K562 (cell line): ENCODE measurements around the gene GNAQ. TPM values are rescaled to one million over a fixed set of nuclear protein-coding genes. Genes with fewer than 3 reads are reported as not detected.

ENCODE experiments used
- ATAC-seq: fragments of 200-7000 bp; cut with Tn5 transposase; 3 replicates; pipeline ENCODE4 v1.9.1; 2020; ENCODE audit warnings: moderate library complexity
- BruUV-seq: library from RNA; stranded (reverse); fragments of 400-500 nt; replicated peaks from 2 replicates; lab custom pipeline; 2021; lab: Mats Ljungman, UMichigan
- CTCF ChIA-PET: fragments of 300-600 bp; formaldehyde crosslinking; extraction: SDS; loops from one replicate; lab custom pipeline; 2021; ENCODE audit warnings: low intra/inter-chr PET ratio; lab: Yijun Ruan, JAX
- POLR2A ChIA-PET: fragments of 300-600, 350-650 bp; sonication (Branson Sonifier 250); formaldehyde crosslinking; extraction: SDS; loops from one replicate; lab custom pipeline; 2021; ENCODE audit warnings: antibody characterized with exemption, inconsistent platforms; lab: Yijun Ruan, JAX
- DNase-seq, 4 experiments: peaks; one replicate each; pipeline versions ENCODE4 v3.0.0 to v3.0.0-alpha.2; 2011 to 2018; ENCODE audit warnings: low spot score in 3 of 4, mixed read lengths in 3 of 4; ENCODE audit errors: extremely low read depth in 1 of 4
- FAIRE-seq: peaks from 2 replicates; lab custom pipeline; 2011; peaks lifted over from hg19 to GRCh38; lab: Jason Lieb, UNC
- H2AFZ ChIP-seq: 2 replicates; pipeline ENCODE4 v1.6.0; 2011; ENCODE audit warnings: low read depth, low read length, control low read depth, inconsistent platforms
- H3K27ac ChIP-seq: fragments of 200-600 bp; 3 replicates; pipeline ENCODE4 v1.8.0; 2011; ENCODE audit warnings: low read depth, mild to moderate bottlenecking, control low read depth, inconsistent platforms, low read length, moderate library complexity, mixed read lengths; ENCODE audit errors: extremely low read depth
- H3K27me3 ChIP-seq, 2 experiments: fragments of 300-600 bp in 1 of 2; 2 replicates in 1 of 2; 3 replicates in 1 of 2; pipeline versions ENCODE4 v1.6.0 to v1.8.0; 2011; ENCODE audit warnings: inconsistent platforms in 2 of 2, low read length in 2 of 2, mild to moderate bottlenecking in 1 of 2, mixed read lengths in 1 of 2, moderate library complexity in 1 of 2; ENCODE audit not compliant: control insufficient read depth in 2 of 2, insufficient read depth in 2 of 2
- H3K36me3 ChIP-seq: fragments of 300-600 bp; 3 replicates; pipeline ENCODE4 v1.8.0; 2011; ENCODE audit warnings: mild to moderate bottlenecking, low read length, inconsistent platforms; ENCODE audit not compliant: control insufficient read depth, insufficient read depth
- H3K4me1 ChIP-seq, 2 experiments: fragments of 200-600 bp in 1 of 2; replicated peaks in 1 of 2; 2 replicates in 1 of 2; 3 replicates in 1 of 2; pipeline versions ENCODE4 v1.5.1 to v1.8.0; 2011; ENCODE audit warnings: inconsistent platforms in 2 of 2, low read length in 2 of 2, mild to moderate bottlenecking in 1 of 2, mixed read lengths in 1 of 2, moderate library complexity in 1 of 2; ENCODE audit not compliant: control insufficient read depth in 2 of 2, insufficient read depth in 2 of 2
- H3K4me2 ChIP-seq: 2 replicates; pipeline ENCODE4 v1.6.1; 2011; ENCODE audit warnings: low read length, control low read depth, inconsistent platforms, mixed read lengths; ENCODE audit not compliant: insufficient read depth
- H3K4me3 ChIP-seq: fragments of 200-600 bp; sonication (generic), shearing (Covaris generic); 2 replicates; pipeline ENCODE4 v1.5.1; 2016; ENCODE audit warnings: control low read depth, inconsistent platforms
- H3K79me2 ChIP-seq: fragments of 200-600 bp; 3 replicates; pipeline ENCODE4 v1.8.0; 2011; ENCODE audit warnings: low read length, inconsistent platforms; ENCODE audit not compliant: control insufficient read depth, insufficient read depth
- H3K9ac ChIP-seq, 2 experiments: 2 replicates each; pipeline versions ENCODE4 v1.6.0 to v1.6.1; 2011; ENCODE audit warnings: low read depth in 2 of 2, low read length in 2 of 2, control low read depth in 1 of 2, inconsistent platforms in 1 of 2, mild to moderate bottlenecking in 1 of 2, mixed read lengths in 1 of 2; ENCODE audit not compliant: insufficient read depth in 1 of 2
- H3K9me1 ChIP-seq: one replicate; pipeline ENCODE4 v1.6.0; 2011; ENCODE audit warnings: inconsistent platforms, mild to moderate bottlenecking, low read length, moderate library complexity; ENCODE audit not compliant: control insufficient read depth, insufficient read depth
- H3K9me3 ChIP-seq: replicated peaks from 2 replicates; pipeline ENCODE4 v1.5.1; 2011; ENCODE audit warnings: low read depth, low read length, inconsistent platforms; ENCODE audit not compliant: control insufficient read depth, insufficient read depth
- H4K20me1 ChIP-seq: replicated peaks from 2 replicates; pipeline ENCODE4 v1.6.1; 2011; ENCODE audit warnings: low read length, inconsistent platforms, mixed read lengths; ENCODE audit not compliant: control insufficient read depth, insufficient read depth
- ATF7 ChIP-seq: fragments of 450-650 bp; IDR thresholded peaks from 2 replicates; pipeline ENCODE4 v1.7.1; 2014; ENCODE audit warnings: mild to moderate bottlenecking, moderate library complexity
- BRD9 ChIP-seq: fragments of 450-650 bp; IDR thresholded peaks from 2 replicates; pipeline ENCODE4 v1.6.1; 2018; ENCODE audit warnings: low read depth; ENCODE audit not compliant: partially characterized antibody
- HMGN3 ChIP-seq: IDR thresholded peaks from 2 replicates; pipeline ENCODE4 v1.6.1; 2011; ENCODE audit warnings: borderline replicate concordance, low read depth, mild to moderate bottlenecking, mixed read lengths, low read length; ENCODE audit not compliant: insufficient read length; ENCODE audit errors: extremely low read depth
- HOXB6 ChIP-seq: fragments of 250-450 bp; sonication (Bioruptor Pico); IDR thresholded peaks from 2 replicates; pipeline ENCODE4 v1.5.1; 2022; ENCODE audit warnings: mild to moderate bottlenecking, borderline replicate concordance
- LEF1 ChIP-seq: fragments of 450-650 bp; IDR thresholded peaks from 2 replicates; pipeline ENCODE4 v1.6.1; 2016; ENCODE audit warnings: mild to moderate bottlenecking
- MCM3 ChIP-seq: fragments of 450-650 bp; IDR thresholded peaks from 2 replicates; pipeline ENCODE4 v1.6.1; 2016
- MCM7 ChIP-seq, 2 experiments: fragments of 450-650 bp; IDR thresholded peaks; 2 replicates each; pipeline ENCODE4 v1.6.1; 2016 to 2018
- PHB ChIP-seq: fragments of 250-450 bp; sonication (Bioruptor Pico); IDR thresholded peaks from 2 replicates; pipeline ENCODE4 v1.5.0; 2021
- PTBP1 ChIP-seq: fragments of 200-400 bp; formaldehyde crosslinking; IDR thresholded peaks from 2 replicates; pipeline ENCODE4 v1.6.1; 2017; ENCODE audit warnings: low read depth, low read length
- ZNF41 ChIP-seq: fragments of 250-450 bp; sonication (Bioruptor Pico); conservative IDR thresholded peaks from 2 replicates; pipeline ENCODE4 v1.4.0; 2020; ENCODE audit warnings: mild to moderate bottlenecking
- WGBS: fragments of 100-300 bp; shearing (Covaris generic); methylation state at CpG from one replicate; pipeline ENCODE4 v1.1.6; 2016; ENCODE audit warnings: low coverage, mixed read lengths; ENCODE audit not compliant: insufficient coverage; ENCODE audit errors: missing lambda C conversion rate; 5-methylcytosine and 5-hydroxymethylcytosine counted together
- in situ Hi-C: fragments of 300-500 bp; cut with MboI; formaldehyde crosslinking; loops from 4 replicates; pipeline ENCODE4 v1.15.0; 2018; ENCODE audit warnings: inconsistent platforms, mixed read lengths
- intact Hi-C: fragments of 100-400 bp; cut with micrococcal nuclease; formaldehyde crosslinking; loops from 2 replicates; pipeline ENCODE4 v1.14.2; 2022
- polyA plus RNA-seq, 8 experiments: library from polyadenylated mRNA; depleted of rRNA in 4 of 8; stranded (reverse) in 5 of 8; unstranded in 3 of 8; fragments of >200 nt; fragmentation: Nextera tagmentation in 2 of 8; fragmentation: Illumina TruSeq in 1 of 8; extraction: Ambion mirVana in 2 of 8; extraction: Trizol in 1 of 8; gene quantifications; 2 replicates each; pipeline versions ENCODE4 v1.2.1 to v1.2.3, GENCODE V29; 2011 to 2014; ENCODE audit warnings: inconsistent platforms in 1 of 8, missing spikeins in 1 of 8
- total RNA-seq, 7 experiments: library from RNA; depleted of rRNA in 6 of 7; stranded (reverse); fragments of >200 nt in 6 of 7; fragmentation: Illumina TruSeq in 2 of 7; extraction: Trizol in 2 of 7; gene quantifications; 2 replicates each; pipeline versions ENCODE4 v1.2.1 to v1.2.3, GENCODE V29; 2011 to 2021; ENCODE audit warnings: low replicate concordance in 1 of 7
- TF ChIP-seq, protein P1 (sequence below): fragments of 450-650 bp; IDR thresholded peaks from 2 replicates; pipeline ENCODE4 v1.6.1; 2016; ENCODE audit warnings: mild to moderate bottlenecking, moderate library complexity

GNAQ gene
- total and polyA plus RNA-seq, 9 of the 15 experiments (the other 6 are each of a cell fraction or from before 2014, with no cell fraction given), result 4.8 to 27.9 (median 17.5) TPM

DNA sequence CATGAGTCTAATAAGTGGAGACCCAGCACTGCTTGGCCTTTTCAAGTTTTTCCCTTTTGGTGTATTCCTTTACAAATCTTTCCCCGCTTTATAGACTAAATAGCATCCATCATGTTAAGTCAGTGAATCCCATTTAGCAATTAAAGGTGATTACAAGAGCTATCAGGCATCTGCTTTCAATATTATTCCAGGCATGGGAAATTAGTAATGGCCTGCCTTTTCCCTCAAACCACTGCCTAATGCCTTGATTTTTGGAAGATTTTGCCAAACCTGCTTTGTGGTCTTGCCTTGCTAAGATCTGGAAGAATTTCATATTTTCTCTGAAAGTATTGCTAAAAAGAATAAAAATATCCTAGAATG lies 280.6 kb downstream of the GNAQ start:
- FAIRE-seq, result no peak
- intact Hi-C loops, result loop anchor here (2.0 to 5.0 kb wide), 3 partner anchors 74 to 319 kb away; no protein-coding TSS in a partner anchor
- H3K27ac ChIP-seq, result no peak overlapping the region
- H3K9me1 ChIP-seq, result no peaks in the 10 kb centered on the region
- H3K4me2 ChIP-seq, result no peak overlapping the region
- ChIA-PET CTCF (no interaction called here), POLR2A (no interaction called here)
- no TSS peak for BruUV-seq
- peaks cover 4 to 5% of the 10 kb centered on the region in 2 experiments; a peak in 2 of 5 replicates for H3K4me1 ChIP-seq
- H4K20me1 ChIP-seq, result no peaks in the 10 kb centered on the region
- DNase-seq, result no peak
- H3K4me3 ChIP-seq, result no peak overlapping the region
- no peaks in the 10 kb centered on the region; the same call in 2 of the 3 replicates for H3K36me3 ChIP-seq
- H2AFZ ChIP-seq, result no peak overlapping the region
- in situ Hi-C loops, result loop anchor here (10.0 kb wide), 1 partner anchor 306 kb away; no protein-coding TSS in a partner anchor
- no peaks in the 10 kb centered on the region for H3K9me3 ChIP-seq
- H3K79me2 ChIP-seq, result no peaks in the 10 kb centered on the region
- no peak overlapping the region for H3K9ac ChIP-seq
- ATAC-seq, result no peak
- H3K27me3 ChIP-seq, result no peaks in the 10 kb centered on the region
- whole genome bisulfite sequencing, result 100% methylated on average over 1 of the region's 1 CpG
- TF ChIP-seq MCM7 (IDR thresholded peaks at IDR 0.05), result no peak
- no peak for TF ChIP-seq ATF7
- TF ChIP-seq HMGN3, result no peak
- no peak for TF ChIP-seq ZNF41 (CRISPR knock-in tag)
- no peak for TF ChIP-seq BRD9
- TF ChIP-seq MCM3, result no peak
- no peak for TF ChIP-seq PTBP1
- TF ChIP-seq, protein P1, sequence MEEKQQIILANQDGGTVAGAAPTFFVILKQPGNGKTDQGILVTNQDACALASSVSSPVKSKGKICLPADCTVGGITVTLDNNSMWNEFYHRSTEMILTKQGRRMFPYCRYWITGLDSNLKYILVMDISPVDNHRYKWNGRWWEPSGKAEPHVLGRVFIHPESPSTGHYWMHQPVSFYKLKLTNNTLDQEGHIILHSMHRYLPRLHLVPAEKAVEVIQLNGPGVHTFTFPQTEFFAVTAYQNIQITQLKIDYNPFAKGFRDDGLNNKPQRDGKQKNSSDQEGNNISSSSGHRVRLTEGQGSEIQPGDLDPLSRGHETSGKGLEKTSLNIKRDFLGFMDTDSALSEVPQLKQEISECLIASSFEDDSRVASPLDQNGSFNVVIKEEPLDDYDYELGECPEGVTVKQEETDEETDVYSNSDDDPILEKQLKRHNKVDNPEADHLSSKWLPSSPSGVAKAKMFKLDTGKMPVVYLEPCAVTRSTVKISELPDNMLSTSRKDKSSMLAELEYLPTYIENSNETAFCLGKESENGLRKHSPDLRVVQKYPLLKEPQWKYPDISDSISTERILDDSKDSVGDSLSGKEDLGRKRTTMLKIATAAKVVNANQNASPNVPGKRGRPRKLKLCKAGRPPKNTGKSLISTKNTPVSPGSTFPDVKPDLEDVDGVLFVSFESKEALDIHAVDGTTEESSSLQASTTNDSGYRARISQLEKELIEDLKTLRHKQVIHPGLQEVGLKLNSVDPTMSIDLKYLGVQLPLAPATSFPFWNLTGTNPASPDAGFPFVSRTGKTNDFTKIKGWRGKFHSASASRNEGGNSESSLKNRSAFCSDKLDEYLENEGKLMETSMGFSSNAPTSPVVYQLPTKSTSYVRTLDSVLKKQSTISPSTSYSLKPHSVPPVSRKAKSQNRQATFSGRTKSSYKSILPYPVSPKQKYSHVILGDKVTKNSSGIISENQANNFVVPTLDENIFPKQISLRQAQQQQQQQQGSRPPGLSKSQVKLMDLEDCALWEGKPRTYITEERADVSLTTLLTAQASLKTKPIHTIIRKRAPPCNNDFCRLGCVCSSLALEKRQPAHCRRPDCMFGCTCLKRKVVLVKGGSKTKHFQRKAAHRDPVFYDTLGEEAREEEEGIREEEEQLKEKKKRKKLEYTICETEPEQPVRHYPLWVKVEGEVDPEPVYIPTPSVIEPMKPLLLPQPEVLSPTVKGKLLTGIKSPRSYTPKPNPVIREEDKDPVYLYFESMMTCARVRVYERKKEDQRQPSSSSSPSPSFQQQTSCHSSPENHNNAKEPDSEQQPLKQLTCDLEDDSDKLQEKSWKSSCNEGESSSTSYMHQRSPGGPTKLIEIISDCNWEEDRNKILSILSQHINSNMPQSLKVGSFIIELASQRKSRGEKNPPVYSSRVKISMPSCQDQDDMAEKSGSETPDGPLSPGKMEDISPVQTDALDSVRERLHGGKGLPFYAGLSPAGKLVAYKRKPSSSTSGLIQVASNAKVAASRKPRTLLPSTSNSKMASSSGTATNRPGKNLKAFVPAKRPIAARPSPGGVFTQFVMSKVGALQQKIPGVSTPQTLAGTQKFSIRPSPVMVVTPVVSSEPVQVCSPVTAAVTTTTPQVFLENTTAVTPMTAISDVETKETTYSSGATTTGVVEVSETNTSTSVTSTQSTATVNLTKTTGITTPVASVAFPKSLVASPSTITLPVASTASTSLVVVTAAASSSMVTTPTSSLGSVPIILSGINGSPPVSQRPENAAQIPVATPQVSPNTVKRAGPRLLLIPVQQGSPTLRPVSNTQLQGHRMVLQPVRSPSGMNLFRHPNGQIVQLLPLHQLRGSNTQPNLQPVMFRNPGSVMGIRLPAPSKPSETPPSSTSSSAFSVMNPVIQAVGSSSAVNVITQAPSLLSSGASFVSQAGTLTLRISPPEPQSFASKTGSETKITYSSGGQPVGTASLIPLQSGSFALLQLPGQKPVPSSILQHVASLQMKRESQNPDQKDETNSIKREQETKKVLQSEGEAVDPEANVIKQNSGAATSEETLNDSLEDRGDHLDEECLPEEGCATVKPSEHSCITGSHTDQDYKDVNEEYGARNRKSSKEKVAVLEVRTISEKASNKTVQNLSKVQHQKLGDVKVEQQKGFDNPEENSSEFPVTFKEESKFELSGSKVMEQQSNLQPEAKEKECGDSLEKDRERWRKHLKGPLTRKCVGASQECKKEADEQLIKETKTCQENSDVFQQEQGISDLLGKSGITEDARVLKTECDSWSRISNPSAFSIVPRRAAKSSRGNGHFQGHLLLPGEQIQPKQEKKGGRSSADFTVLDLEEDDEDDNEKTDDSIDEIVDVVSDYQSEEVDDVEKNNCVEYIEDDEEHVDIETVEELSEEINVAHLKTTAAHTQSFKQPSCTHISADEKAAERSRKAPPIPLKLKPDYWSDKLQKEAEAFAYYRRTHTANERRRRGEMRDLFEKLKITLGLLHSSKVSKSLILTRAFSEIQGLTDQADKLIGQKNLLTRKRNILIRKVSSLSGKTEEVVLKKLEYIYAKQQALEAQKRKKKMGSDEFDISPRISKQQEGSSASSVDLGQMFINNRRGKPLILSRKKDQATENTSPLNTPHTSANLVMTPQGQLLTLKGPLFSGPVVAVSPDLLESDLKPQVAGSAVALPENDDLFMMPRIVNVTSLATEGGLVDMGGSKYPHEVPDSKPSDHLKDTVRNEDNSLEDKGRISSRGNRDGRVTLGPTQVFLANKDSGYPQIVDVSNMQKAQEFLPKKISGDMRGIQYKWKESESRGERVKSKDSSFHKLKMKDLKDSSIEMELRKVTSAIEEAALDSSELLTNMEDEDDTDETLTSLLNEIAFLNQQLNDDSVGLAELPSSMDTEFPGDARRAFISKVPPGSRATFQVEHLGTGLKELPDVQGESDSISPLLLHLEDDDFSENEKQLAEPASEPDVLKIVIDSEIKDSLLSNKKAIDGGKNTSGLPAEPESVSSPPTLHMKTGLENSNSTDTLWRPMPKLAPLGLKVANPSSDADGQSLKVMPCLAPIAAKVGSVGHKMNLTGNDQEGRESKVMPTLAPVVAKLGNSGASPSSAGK, result no peak
- TF ChIP-seq PHB (CRISPR knock-in tag), result no peak
- TF ChIP-seq HOXB6 (CRISPR knock-in tag), result no peak
- TF ChIP-seq LEF1, result no peak
